HepG2 (cell line): ENCODE results near the gene SNUPN. TPM values are rescaled to one million over a fixed set of nuclear protein-coding genes. Genes with fewer than 3 reads are reported as not detected.

Source experiments
- IRF2 ChIP-seq: IDR thresholded peaks from 2 replicates; pipeline ENCODE4 v1.6.1; 2018; ENCODE audit warnings: missing genetic modification reagents, missing compliant biosample characterization
- JUN ChIP-seq: sonication (generic); formaldehyde crosslinking; IDR thresholded peaks from 2 replicates; pipeline ENCODE4 v1.4.0; 2020; ENCODE audit warnings: mild to moderate bottlenecking, missing genetic modification reagents
- RBM39 ChIP-seq: fragments of 200-400 bp; formaldehyde crosslinking; IDR thresholded peaks from one replicate; pipeline ENCODE4 v1.6.1; 2018; ENCODE audit warnings: antibody characterized with exemption, mild to moderate bottlenecking, low read depth, low read length; ENCODE audit not compliant: poor library complexity, severe bottlenecking
- RNF2 ChIP-seq: fragments of 450-650 bp; conservative IDR thresholded peaks from 2 replicates; pipeline ENCODE4 v1.6.1; 2016; ENCODE audit warnings: low read depth
- SMAD3 ChIP-seq: sonication (generic); formaldehyde crosslinking; IDR thresholded peaks from 2 replicates; pipeline ENCODE4 v1.4.0; 2020; ENCODE audit warnings: missing genetic modification reagents
- ZNF30 ChIP-seq: sonication (generic); formaldehyde crosslinking; IDR thresholded peaks from 2 replicates; pipeline ENCODE4 v1.5.0; 2020; ENCODE audit warnings: mild to moderate bottlenecking, missing genetic modification reagents
- ZNF367 ChIP-seq: sonication (generic); formaldehyde crosslinking; IDR thresholded peaks from 2 replicates; pipeline ENCODE4 v1.4.0; 2020; ENCODE audit warnings: missing genetic modification reagents, borderline replicate concordance
- ZNF501 ChIP-seq: sonication (generic); formaldehyde crosslinking; IDR thresholded peaks from 2 replicates; pipeline ENCODE4 v1.5.1; 2020; ENCODE audit warnings: mild to moderate bottlenecking, moderate library complexity, missing genetic modification reagents
- polyA plus RNA-seq, 8 experiments: library from polyadenylated mRNA; depleted of rRNA in 3 of 8; stranded (reverse) in 7 of 8; unstranded in 1 of 8; fragments of >200 nt; fragmentation: Illumina TruSeq in 4 of 8; extraction: Trizol in 4 of 8; gene quantifications; 2 replicates each; pipeline versions ENCODE4 v1.2.1 to v1.2.3, GENCODE V29; 2011 to 2016; ENCODE audit warnings: low read depth in 4 of 8, missing spikeins in 1 of 8, mixed read lengths in 1 of 8; ENCODE audit not compliant: insufficient read depth in 1 of 8
- total RNA-seq, 5 experiments: library from RNA; depleted of rRNA; stranded (reverse); fragments of >200 nt; fragmentation: Illumina TruSeq; extraction: Trizol; gene quantifications; 2 replicates each; pipeline ENCODE4 v1.2.3, GENCODE V29; 2016; ENCODE audit warnings: low read depth in 1 of 5
- TF ChIP-seq, protein P1 (sequence below): sonication (generic); formaldehyde crosslinking; conservative IDR thresholded peaks from 2 replicates; pipeline ENCODE4 v1.4.0; 2020; ENCODE audit warnings: mild to moderate bottlenecking, missing genetic modification reagents, moderate library complexity
- TF ChIP-seq, protein P2 (sequence below): IDR thresholded peaks from 2 replicates; pipeline ENCODE4 v1.6.1; 2012; ENCODE audit warnings: low read depth, low read length, improper control_type of control experiment
- TF ChIP-seq, protein P3 (sequence below): sonication (generic); formaldehyde crosslinking; conservative IDR thresholded peaks from 2 replicates; pipeline ENCODE4 v1.8.0; 2022; ENCODE audit warnings: mild to moderate bottlenecking, moderate library complexity, missing genetic modification reagents
- TF ChIP-seq, protein P4 (sequence below): sonication (generic); formaldehyde crosslinking; IDR thresholded peaks from 2 replicates; pipeline ENCODE4 v1.4.0; 2020; ENCODE audit warnings: low read depth, missing genetic modification reagents
- TF ChIP-seq, protein P5 (sequence below): sonication (generic); formaldehyde crosslinking; IDR thresholded peaks from 2 replicates; pipeline ENCODE4 v1.4.0; 2020; ENCODE audit warnings: mild to moderate bottlenecking, missing genetic modification reagents

Gene SNUPN
- total and polyA plus RNA-seq, 2 of the 13 experiments (the other 11 are each of a cell fraction or from before 2014, with no cell fraction given) = 9.0 to 16.4 TPM

DNA sequence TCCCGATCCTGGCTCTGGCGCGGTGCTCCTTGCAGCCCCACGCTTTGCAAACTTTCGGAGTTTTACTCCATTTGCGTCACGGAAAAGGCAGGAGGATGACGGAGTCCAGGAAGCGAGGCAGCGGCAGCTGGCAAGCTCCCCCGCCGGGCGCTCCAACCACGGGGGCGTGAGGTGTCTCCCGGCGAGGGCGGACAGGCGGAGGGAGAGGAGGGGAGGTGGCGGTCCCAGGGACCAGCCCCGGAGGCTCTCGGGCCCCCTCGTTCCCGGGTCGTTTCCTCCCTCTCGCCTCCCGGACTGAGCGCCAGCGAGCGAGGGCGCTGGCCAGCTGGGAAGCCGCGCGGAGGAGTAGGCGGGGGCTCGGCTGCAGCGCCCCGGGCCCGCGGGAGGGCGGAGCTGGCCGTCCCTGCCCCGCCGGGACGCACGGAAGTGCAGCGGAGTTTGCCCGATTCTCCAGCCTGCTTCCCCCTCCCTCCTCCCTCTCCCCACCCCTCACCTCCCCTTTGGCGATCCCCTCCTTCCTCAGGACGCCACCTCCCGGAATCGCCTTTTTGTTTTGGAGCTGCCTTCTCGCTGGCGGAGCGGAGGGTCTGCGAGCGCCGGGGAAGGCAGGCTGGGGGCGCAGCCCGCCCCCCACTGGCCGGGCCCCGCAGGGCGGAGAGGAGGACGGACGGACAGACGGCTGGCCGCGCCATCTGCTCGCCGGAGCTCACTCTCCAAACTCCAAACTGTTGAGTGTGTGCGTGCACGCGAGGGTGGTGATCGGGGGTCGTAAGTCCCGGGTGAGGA is 22.0 kb upstream of the SNUPN start, which contains the start of gene SNX33 (continued):
- TF ChIP-seq, protein P1, sequence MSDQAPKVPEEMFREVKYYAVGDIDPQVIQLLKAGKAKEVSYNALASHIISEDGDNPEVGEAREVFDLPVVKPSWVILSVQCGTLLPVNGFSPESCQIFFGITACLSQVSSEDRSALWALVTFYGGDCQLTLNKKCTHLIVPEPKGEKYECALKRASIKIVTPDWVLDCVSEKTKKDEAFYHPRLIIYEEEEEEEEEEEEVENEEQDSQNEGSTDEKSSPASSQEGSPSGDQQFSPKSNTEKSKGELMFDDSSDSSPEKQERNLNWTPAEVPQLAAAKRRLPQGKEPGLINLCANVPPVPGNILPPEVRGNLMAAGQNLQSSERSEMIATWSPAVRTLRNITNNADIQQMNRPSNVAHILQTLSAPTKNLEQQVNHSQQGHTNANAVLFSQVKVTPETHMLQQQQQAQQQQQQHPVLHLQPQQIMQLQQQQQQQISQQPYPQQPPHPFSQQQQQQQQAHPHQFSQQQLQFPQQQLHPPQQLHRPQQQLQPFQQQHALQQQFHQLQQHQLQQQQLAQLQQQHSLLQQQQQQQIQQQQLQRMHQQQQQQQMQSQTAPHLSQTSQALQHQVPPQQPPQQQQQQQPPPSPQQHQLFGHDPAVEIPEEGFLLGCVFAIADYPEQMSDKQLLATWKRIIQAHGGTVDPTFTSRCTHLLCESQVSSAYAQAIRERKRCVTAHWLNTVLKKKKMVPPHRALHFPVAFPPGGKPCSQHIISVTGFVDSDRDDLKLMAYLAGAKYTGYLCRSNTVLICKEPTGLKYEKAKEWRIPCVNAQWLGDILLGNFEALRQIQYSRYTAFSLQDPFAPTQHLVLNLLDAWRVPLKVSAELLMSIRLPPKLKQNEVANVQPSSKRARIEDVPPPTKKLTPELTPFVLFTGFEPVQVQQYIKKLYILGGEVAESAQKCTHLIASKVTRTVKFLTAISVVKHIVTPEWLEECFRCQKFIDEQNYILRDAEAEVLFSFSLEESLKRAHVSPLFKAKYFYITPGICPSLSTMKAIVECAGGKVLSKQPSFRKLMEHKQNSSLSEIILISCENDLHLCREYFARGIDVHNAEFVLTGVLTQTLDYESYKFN (CRISPR knock-in tag) = peak; percentile 58
- TF ChIP-seq JUN (CRISPR knock-in tag) (no peak), RNF2 (no peak), ZNF501 (CRISPR knock-in tag) (0 out of 2 replicates have a peak, but pooled peaks have one; percentile 79), IRF2 (no peak; the same call in 1 of the 2 replicates), SMAD3 (CRISPR knock-in tag) (no peak), RBM39 (no peak), ZNF30 (CRISPR knock-in tag) (no peak), ZNF367 (CRISPR knock-in tag) (peak; percentile 44; the same call in 1 of the 2 replicates)
- TF ChIP-seq, protein P2, sequence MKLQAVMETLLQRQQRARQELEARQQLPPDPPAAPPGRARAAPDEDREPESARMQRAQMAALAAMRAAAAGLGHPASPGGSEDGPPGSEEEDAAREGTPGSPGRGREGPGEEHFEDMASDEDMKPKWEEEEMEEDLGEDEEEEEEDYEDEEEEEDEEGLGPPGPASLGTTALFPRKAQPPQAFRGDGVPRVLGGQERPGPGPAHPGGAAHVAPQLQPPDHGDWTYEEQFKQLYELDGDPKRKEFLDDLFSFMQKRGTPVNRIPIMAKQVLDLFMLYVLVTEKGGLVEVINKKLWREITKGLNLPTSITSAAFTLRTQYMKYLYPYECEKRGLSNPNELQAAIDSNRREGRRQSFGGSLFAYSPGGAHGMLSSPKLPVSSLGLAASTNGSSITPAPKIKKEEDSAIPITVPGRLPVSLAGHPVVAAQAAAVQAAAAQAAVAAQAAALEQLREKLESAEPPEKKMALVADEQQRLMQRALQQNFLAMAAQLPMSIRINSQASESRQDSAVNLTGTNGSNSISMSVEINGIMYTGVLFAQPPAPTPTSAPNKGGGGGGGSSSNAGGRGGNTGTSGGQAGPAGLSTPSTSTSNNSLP = no peak
- TF ChIP-seq, protein P3, sequence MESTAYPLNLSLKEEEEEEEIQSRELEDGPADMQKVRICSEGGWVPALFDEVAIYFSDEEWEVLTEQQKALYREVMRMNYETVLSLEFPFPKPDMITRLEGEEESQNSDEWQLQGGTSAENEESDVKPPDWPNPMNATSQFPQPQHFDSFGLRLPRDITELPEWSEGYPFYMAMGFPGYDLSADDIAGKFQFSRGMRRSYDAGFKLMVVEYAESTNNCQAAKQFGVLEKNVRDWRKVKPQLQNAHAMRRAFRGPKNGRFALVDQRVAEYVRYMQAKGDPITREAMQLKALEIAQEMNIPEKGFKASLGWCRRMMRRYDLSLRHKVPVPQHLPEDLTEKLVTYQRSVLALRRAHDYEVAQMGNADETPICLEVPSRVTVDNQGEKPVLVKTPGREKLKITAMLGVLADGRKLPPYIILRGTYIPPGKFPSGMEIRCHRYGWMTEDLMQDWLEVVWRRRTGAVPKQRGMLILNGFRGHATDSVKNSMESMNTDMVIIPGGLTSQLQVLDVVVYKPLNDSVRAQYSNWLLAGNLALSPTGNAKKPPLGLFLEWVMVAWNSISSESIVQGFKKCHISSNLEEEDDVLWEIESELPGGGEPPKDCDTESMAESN (CRISPR knock-in tag) = 0 out of 2 replicates have a peak, but pooled peaks have one; percentile 6
- TF ChIP-seq, protein P4, sequence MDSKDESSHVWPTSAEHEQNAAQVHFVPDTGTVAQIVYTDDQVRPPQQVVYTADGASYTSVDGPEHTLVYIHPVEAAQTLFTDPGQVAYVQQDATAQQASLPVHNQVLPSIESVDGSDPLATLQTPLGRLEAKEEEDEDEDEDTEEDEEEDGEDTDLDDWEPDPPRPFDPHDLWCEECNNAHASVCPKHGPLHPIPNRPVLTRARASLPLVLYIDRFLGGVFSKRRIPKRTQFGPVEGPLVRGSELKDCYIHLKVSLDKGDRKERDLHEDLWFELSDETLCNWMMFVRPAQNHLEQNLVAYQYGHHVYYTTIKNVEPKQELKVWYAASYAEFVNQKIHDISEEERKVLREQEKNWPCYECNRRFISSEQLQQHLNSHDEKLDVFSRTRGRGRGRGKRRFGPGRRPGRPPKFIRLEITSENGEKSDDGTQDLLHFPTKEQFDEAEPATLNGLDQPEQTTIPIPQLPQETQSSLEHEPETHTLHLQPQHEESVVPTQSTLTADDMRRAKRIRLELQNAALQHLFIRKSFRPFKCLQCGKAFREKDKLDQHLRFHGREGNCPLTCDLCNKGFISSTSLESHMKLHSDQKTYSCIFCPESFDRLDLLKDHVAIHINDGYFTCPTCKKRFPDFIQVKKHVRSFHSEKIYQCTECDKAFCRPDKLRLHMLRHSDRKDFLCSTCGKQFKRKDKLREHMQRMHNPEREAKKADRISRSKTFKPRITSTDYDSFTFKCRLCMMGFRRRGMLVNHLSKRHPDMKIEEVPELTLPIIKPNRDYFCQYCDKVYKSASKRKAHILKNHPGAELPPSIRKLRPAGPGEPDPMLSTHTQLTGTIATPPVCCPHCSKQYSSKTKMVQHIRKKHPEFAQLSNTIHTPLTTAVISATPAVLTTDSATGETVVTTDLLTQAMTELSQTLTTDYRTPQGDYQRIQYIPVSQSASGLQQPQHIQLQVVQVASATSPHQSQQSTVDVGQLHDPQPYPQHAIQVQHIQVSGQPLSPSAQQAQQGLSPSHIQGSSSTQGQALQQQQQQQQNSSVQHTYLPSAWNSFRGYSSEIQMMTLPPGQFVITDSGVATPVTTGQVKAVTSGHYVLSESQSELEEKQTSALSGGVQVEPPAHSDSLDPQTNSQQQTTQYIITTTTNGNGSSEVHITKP (CRISPR knock-in tag) = 0 out of 2 replicates have a peak, but pooled peaks have one; percentile 13
- TF ChIP-seq, protein P5, sequence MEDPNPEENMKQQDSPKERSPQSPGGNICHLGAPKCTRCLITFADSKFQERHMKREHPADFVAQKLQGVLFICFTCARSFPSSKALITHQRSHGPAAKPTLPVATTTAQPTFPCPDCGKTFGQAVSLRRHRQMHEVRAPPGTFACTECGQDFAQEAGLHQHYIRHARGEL (CRISPR knock-in tag) = no peak
